Smooth muscle cell (in vitro differentiated cells): ENCODE data around the gene MAFF. TPM values are rescaled to one million over a fixed set of nuclear protein-coding genes. Genes with fewer than 3 reads are reported as not detected.

ENCODE experiments used
- DNase-seq: peaks from one replicate; lab custom pipeline; 2025; ENCODE audit not compliant: unreplicated experiment; lab: John Stamatoyannopoulos, UW
- H2AFZ ChIP-seq: fragments of 200-600 bp; sonication (generic); 2 replicates; pipeline ENCODE4 v1.6.0; 2016; ENCODE audit warnings: antibody characterized with exemption, low read depth, mild to moderate bottlenecking
- H3F3A ChIP-seq: fragments of 200-600 bp; sonication (generic); 2 replicates; pipeline ENCODE4 v1.6.0; 2017; ENCODE audit warnings: antibody characterized with exemption, low read depth
- H3K27ac ChIP-seq: fragments of 200-600 bp; sonication (generic); 2 replicates; pipeline ENCODE4 v1.5.1; 2016; ENCODE audit warnings: low read depth, mild to moderate bottlenecking
- H3K27me3 ChIP-seq: fragments of 200-600 bp; sonication (generic); 2 replicates; pipeline ENCODE4 v1.6.1; 2016; ENCODE audit warnings: low read depth, mild to moderate bottlenecking
- H3K36me3 ChIP-seq: fragments of 200-600 bp; sonication (generic); 2 replicates; pipeline ENCODE4 v1.5.1; 2016; ENCODE audit warnings: low read depth
- H3K4me1 ChIP-seq: fragments of 200-600 bp; sonication (generic); 2 replicates; pipeline ENCODE4 v1.5.1; 2016; ENCODE audit warnings: low read depth
- H3K4me2 ChIP-seq: fragments of 200-600 bp; sonication (generic); 2 replicates; pipeline ENCODE4 v1.6.0; 2016; ENCODE audit warnings: mild to moderate bottlenecking
- H3K4me3 ChIP-seq: fragments of 200-600 bp; sonication (generic); 2 replicates; pipeline ENCODE4 v1.5.1; 2016; ENCODE audit warnings: mild to moderate bottlenecking
- H3K79me2 ChIP-seq: fragments of 200-600 bp; sonication (generic); 2 replicates; pipeline ENCODE4 v1.6.0; 2016; ENCODE audit warnings: low read depth, mild to moderate bottlenecking
- H3K9ac ChIP-seq: fragments of 200-600 bp; sonication (generic); 2 replicates; pipeline ENCODE4 v1.6.0; 2016; ENCODE audit warnings: low read depth
- H3K9me3 ChIP-seq: fragments of 200-600 bp; sonication (generic); replicated peaks from 2 replicates; pipeline ENCODE4 v1.5.1; 2016; ENCODE audit warnings: low read depth
- H4K20me1 ChIP-seq: fragments of 200-600 bp; sonication (generic); 2 replicates; pipeline ENCODE4 v1.6.0; 2016; ENCODE audit warnings: low read depth
- WGBS: methylation state at CpG from one replicate; pipeline ENCODE4 v1.1.7; 2016; ENCODE audit warnings: low lambda C conversion rate; 5-methylcytosine and 5-hydroxymethylcytosine counted together
- polyA plus RNA-seq: library from polyadenylated mRNA; unstranded; fragments of >200 nt; fragmentation: Nextera tagmentation; extraction: Ambion mirVana; gene quantifications from 2 replicates; pipeline ENCODE4 v1.2.1, GENCODE V29; 2016
- total RNA-seq: library from RNA; depleted of rRNA; stranded (reverse); fragments of >200 nt; gene quantifications from 2 replicates; pipeline ENCODE4 v1.2.3, GENCODE V29; 2014
- TF ChIP-seq, protein P1 (sequence below): fragments of 200-600 bp; sonication (generic); IDR thresholded peaks from 2 replicates; pipeline ENCODE4 v1.5.1; 2017; ENCODE audit warnings: borderline replicate concordance, mild to moderate bottlenecking, antibody characterized with exemption; ENCODE audit not compliant: insufficient read depth, poor library complexity, severe bottlenecking

The MAFF gene
- total and polyA plus RNA-seq, 2 experiments from 2014 or later = 48.2 to 51.2 TPM

DNA sequence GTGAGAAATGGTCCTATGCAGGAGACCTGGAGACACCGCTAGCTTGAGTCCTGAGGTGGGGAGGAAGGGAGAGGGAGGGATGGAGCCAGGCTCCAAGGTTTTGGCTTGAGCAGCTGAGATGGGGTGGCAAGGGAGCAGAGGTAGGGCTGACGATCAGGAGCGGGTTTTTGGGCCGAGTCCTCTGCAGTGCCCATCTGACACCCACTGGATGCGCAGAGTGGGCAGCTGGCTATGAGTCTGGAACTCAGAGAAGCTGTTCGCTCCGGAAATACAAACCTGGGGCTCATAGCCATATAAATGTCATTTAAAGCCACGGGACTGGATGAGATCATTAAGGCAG lies 453 bp upstream of the MAFF start:
- no peaks in the 10 kb centered on the region for H3K4me1 ChIP-seq
- H2AFZ ChIP-seq = peak overlapping the region; percentile 16
- H3K4me2 ChIP-seq = peak overlapping the region; percentile 75
- WGBS = 30% methylated on average over 8 of the region's 8 CpGs
- TF ChIP-seq, protein P1, sequence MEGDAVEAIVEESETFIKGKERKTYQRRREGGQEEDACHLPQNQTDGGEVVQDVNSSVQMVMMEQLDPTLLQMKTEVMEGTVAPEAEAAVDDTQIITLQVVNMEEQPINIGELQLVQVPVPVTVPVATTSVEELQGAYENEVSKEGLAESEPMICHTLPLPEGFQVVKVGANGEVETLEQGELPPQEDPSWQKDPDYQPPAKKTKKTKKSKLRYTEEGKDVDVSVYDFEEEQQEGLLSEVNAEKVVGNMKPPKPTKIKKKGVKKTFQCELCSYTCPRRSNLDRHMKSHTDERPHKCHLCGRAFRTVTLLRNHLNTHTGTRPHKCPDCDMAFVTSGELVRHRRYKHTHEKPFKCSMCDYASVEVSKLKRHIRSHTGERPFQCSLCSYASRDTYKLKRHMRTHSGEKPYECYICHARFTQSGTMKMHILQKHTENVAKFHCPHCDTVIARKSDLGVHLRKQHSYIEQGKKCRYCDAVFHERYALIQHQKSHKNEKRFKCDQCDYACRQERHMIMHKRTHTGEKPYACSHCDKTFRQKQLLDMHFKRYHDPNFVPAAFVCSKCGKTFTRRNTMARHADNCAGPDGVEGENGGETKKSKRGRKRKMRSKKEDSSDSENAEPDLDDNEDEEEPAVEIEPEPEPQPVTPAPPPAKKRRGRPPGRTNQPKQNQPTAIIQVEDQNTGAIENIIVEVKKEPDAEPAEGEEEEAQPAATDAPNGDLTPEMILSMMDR = no peak
- no peak for DNase-seq
- H3K27ac ChIP-seq = peak overlapping the region; percentile 42
- peak overlapping the region; percentile 27 for H3K9ac ChIP-seq
- no peaks in the 10 kb centered on the region for H3K27me3 ChIP-seq
- H3K9me3 ChIP-seq = no peaks in the 10 kb centered on the region
- no peaks in the 10 kb centered on the region for H3K36me3 ChIP-seq
- peaks cover 40% of the 10 kb centered on the region for H4K20me1 ChIP-seq
- H3K4me3 ChIP-seq = peak overlapping the region; percentile 96
- H3K79me2 ChIP-seq = peaks cover 39% of the 10 kb centered on the region
- peaks cover 7% of the 10 kb centered on the region for H3F3A ChIP-seq

DNA sequence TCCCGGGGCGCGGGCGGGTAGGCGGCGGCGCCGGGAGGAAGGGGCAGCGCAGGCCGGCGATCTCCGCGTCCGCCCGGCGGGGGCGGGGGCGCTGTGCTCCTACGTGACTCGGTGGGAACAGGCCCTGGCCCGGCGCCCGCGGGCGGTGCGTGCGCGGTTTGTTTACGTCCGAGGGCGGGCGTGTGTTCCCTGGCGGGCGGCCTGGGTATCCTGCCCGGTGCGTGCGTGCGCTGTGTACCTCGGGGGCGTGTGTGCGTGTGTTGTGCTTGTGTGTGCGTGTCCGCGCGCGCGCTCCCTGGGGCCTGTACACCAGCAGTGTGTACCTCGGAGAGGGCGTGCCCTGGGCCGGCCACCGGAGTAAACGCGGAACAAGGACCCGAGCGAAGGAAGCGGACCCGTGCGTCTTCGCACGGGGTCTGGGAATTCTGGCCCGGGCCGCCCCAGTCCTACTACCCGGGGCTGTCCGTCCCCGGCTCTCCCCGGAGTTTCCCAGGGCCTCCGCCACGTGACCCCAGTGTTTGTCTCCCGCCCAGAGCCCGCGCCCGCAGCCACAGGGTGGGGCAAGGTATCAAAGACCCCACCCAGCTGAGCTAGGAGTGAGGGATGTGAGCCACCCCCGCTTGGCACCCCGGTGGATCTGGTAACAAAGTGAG lies 769 bp downstream of the MAFF start:
- Histone ChIP-seq H3K27ac (peak overlapping the region; percentile 97), H3K4me2 (peak overlapping the region; percentile 98), H3K9ac (peak overlapping the region; percentile 100), H3K4me1 (no peaks in the 10 kb centered on the region), H4K20me1 (peaks cover 52% of the 10 kb centered on the region), H3K27me3 (no peaks in the 10 kb centered on the region), H3F3A (peaks cover 7% of the 10 kb centered on the region), H2AFZ (no peak overlapping the region), H3K4me3 (peak overlapping the region; percentile 96), H3K79me2 (peaks cover 49% of the 10 kb centered on the region), H3K36me3 (no peaks in the 10 kb centered on the region), H3K9me3 (no peaks in the 10 kb centered on the region)
- TF ChIP-seq, protein P1 = peak; percentile 23
- under 1% methylated on average over 50 of the region's 74 CpGs for WGBS
- peak; percentile 63 for DNase-seq

DNA sequence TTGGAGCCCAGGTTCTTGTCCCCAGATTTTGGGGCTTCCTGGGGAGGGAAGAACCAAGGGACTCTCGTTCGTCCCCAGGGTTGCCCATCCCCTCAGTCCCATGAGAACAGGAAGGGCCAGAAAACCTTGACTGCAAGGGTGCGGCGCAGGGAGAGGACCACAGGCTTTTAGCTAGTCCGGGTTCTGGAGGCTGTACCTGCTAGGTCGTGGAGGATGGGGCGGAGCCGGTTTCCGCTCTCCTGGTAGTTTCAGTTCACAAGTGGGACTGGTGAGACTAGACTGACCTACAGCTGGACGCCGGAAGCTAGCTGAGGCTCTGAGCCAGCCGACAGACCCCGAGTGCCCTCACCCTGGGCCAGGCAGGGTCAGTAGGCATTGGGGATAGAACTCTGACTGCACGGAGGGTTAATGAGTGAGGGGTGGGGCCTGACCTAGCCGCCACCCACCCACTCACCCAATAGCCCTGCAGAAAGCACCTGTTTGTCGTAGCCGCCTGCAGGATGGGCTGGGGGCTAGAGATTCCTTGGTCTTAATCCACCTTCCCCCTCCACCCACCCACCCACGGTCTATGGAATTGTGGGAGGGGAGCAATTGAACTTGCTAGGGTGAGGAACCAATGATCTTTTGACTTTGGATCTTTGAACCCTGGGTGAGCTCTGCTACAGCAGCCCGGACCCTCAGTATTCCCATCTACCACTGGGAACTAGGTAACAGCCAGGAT lies 1.5 kb downstream of the MAFF start:
- peak overlapping the region; percentile 98 for H3K4me2 ChIP-seq
- no peaks in the 10 kb centered on the region for H3K27me3 ChIP-seq
- TF ChIP-seq, protein P1 = no peak
- no peak for DNase-seq
- peak overlapping the region; percentile 100 for H3K9ac ChIP-seq
- H4K20me1 ChIP-seq = peaks cover 59% of the 10 kb centered on the region
- WGBS = 16% methylated on average over 18 of the region's 19 CpGs
- H3K4me1 ChIP-seq = no peaks in the 10 kb centered on the region
- no peaks in the 10 kb centered on the region for H3K36me3 ChIP-seq
- H2AFZ ChIP-seq = no peak overlapping the region
- H3K4me3 ChIP-seq = peak overlapping the region; percentile 96
- H3F3A ChIP-seq = peaks cover 7% of the 10 kb centered on the region
- peak overlapping the region; percentile 97 for H3K27ac ChIP-seq
- peaks cover 56% of the 10 kb centered on the region for H3K79me2 ChIP-seq
- no peaks in the 10 kb centered on the region for H3K9me3 ChIP-seq
